DLD1 (cell line): ENCODE results near the gene MAP3K3.

Source experiments
- in situ Hi-C: cut with HindIII; loops from 2 replicates; pipeline ENCODE4 v1.10.0; 2017; ENCODE audit warnings: low sequenced_read_pairs

MAP3K3 gene

DNA sequence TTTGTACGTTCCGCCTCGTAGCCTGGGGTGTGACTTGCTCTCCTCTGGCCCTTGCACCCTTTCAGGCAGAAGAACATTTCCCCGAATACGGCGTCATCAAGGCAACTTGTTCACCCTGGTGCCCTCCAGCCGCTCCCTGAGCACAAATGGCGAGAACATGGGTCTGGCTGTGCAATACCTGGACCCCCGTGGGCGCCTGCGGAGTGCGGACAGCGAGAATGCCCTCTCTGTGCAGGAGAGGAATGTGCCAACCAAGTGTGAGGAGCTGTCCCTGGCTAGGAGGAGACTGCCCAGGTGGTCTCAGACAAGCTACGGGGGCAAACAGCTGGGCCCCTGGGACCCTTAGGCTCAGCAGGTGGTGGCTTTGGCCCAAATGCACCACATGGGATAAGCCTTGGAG, 67.3 kb downstream of the MAP3K3 start:
- in situ Hi-C loops: no loop called here

DNA sequence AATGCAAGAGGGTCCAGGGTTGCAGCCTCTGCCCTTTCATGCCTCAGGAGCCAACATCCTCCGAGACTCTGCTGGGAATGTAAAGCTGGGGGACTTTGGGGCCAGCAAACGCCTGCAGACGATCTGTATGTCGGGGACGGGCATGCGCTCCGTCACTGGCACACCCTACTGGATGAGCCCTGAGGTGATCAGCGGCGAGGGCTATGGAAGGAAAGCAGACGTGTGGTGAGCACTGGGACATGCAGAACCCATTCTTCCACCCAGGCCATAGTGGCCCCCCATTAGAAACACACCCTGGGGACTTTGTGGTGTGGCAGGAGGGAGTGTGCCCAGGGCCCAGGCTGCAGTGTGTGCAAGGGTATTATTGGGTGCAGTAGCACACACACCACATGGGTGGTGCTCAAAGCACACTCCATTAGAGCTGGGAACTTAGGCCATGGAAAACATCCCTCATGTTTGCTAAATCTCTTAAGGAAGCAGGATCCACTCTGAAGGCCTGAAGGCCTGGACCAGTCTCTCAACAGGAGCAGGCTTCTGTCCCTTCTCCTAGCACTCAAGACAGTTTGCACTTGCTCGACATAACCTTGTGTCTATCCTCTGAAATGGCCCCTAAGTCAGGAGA, 70.1 kb downstream of the MAP3K3 start:
- in situ Hi-C loops: no loop called here

DNA sequence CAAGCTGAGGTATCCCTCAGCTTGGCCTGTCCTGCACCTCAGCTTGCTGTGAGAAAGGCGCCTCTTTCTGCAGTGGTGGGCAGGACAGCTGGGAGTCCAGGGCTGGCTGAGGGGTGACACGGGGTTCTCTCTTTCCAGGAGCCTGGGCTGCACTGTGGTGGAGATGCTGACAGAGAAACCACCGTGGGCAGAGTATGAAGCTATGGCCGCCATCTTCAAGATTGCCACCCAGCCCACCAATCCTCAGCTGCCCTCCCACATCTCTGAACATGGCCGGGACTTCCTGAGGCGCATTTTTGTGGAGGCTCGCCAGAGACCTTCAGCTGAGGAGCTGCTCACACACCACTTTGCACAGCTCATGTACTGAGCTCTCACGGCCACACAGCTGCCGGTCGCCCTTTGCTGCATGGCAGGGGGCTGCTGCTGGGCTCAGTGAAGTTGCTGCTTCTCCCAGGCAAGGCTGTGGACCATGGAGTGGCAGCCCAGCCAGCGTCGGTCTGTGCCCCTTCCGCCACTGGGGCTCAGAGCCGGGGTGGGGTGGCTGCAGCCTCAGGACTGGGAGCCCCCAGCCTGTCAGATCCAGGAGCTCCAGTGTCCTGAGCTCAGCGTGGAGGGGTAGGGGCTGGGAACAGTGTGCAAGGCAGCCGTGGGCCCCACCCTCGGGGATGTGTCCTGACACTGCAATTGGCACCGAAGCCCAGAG, 71.3 kb downstream of the MAP3K3 start:
- in situ Hi-C loops: no loop called here

DNA sequence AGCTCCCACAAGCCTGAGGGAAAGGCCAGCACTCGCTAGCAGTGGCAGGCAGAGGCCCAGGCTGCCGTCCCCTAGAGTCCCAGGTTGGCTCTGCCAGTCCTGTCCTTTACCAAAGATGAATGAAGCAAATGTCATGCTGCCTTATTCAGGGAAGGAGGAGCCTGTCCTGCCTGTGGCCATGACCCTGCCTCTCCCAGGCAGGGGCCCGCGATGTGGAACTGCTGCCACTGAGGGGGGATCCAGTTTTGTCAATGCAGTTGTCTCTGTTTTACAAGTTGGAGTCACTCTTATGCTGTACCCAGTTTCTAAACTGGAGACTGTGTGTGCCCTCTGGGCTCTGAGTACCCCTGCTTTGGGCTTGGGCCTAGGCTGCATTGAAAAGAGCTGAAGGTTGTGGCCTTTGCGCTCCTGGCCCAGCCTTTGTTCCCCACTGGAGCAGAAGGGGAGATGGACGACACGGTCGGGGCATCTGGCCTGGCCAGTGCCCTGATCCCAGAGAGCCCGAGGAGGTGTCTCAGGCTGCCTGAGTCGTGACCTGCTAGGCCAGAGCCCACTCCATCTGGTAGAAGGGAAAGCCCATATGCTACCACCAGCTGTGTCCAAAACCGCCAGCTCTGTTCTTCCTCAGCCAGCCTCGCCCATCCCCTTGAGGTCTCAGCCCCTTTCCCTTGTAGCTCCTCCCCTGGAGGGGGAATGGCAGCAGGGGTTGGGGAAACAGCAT, 72.2 kb downstream of the MAP3K3 start:
- in situ Hi-C loops: no loop called here

DNA sequence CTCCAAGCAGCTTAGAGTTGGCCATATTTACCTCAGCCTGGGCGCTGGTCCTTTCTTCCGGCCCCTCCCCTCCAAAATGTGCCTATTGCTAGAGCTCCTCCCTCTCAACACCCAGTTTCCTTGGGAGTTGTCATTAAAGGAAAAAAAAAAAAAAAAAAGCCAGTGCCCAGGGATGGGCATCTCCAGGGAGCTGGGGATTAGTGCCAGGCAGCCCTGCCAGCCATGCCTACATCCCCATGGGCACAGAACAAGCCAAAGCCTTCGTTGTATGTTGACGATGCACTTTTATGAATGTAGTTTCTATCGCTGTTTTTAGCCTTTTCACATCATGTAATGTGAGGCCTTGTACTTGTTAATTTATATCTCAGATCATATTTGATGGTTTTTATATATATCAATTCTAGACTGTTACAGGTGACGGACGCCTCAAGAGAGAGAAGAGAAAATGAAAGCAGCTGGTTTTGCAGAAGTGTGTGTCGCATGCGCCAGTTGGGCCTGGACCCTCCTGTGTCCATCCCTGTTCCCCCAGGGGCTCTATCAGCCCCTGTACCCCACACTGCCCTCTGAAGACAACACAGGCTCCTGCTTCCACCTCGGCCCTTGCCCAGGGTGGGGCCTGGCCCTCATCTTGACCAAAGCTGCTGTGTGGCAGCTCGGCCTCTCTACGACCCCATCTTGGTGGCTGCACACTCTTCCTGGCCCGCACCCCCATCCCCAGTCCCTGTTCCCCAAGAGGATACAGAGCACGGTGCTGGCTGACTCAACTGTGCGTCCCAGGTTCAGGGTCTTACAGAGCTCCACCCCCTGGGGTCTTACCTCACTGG, 72.9 kb downstream of the MAP3K3 start:
- in situ Hi-C loops: no loop called here

DNA sequence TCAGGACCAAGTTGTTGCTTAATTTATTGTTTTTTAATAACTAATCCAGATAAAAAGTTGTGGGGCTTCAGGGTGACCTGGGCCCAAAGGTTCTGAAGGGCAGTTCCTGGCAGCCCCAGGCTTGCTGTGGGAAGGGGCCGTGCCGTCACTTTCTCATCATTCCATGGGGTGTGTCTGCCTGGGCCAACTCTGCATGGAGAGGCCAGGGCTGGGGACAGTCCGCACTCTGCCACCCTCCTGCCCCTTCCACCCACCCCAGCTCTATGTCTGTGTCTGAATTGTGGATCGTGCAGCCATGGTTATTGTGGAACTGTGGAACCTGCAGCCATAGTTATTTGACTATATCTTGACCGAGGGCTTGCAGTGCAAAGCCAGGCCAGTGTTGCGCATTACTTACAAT, 73.7 kb downstream of the MAP3K3 start:
- in situ Hi-C loops: no loop called here

DNA sequence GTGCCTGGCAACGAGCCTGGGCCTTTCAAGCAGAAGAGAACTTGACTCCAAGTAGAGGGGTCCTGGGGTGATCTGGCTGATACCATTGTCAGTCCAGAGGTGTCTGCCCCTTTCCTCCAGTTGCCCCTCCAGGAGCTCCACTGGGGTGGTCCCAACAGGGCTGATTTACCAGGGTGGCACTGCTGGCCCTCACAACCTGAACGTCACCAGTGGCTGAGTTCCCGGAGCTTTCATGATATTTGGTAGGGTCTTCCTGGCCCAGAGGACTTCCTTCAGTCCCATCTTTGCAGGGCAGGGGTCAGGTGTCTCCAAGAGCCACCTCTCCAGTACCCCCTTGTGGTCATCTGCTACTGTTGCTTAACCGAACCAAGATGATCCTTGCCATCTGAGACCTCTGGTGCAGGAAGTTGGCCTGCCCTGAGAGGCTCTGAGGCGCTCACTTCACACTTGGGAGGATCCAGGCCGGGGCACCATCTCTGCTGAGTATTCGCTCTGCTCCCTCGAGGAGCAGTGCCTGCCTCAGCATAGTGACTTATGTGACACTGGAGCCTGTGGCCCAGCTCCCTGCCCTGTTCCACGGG, 74.3 kb downstream of the MAP3K3 start:
- in situ Hi-C loops: no loop called here

DNA sequence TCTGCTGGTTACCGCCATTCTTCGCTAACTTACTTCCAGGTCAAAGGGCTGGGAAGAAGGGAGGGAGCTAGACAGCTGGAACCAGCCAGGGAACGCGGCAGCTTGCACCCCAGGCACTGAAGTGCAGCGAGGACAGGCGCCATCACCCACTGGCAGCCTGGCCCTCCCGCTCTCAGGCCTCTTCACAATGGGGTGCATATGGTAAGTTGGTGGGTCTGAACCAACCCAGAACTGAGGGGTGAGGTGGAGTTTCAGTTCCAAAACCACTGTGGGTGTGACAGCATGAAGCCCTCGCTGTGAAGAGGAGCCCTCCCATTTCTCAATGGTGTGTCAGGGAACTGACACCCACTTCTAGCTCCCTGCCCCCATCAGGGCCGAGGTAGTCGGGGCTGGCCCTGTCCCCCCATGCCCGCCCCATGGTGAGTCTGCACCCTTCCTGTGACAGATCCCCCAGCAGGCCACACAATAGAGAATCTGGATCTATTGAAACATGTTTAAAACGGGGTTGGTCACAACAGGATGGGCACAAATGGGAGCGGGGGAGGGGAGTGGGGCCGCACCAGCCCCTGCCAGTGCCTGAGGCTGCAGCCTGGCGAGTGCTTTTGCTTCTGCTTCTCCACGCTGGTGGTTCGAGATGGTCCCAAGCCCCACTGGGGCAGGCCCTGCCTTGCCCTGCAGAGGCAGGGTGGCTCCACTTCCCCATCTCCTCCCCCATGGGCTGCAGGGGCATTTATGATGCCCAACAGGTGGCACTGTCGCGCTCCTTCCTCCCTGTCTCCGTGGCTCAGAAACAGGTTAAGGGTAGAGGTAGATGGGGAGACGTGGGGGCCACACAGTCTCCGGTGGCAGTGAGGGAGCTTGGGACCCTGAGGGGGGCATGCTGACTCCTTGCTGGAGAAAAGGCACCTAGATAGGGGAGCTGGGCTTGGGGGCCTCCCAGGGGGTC, 75.4 kb downstream of the MAP3K3 start:
- in situ Hi-C loops: no loop called here

DNA sequence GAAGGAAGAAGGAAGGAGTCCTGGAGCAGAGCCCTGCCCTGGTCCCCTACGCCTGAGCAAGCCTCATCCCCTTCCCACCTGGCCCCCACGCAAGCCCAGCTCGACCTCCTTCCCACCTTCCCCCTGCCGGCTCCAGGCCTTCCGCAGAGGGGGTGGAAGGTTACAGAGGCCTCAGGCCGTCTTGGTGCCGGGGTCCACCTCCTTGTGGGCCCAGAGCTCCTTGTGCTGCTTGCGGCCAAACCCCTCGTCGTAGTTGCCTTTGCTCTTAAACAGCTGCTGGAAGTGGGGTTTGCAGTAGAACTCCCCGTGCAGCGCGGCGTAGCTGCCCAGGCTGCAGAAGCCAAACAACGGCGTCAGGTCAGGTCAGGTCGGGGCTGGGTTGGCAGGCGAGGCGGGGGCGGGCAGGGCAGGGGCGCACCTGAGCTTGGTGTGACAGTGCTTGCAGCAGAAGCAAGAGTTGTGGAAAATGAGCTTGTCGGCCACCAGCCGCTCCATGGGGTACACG, 76.2 kb downstream of the MAP3K3 start:
- in situ Hi-C loops: no loop called here

DNA sequence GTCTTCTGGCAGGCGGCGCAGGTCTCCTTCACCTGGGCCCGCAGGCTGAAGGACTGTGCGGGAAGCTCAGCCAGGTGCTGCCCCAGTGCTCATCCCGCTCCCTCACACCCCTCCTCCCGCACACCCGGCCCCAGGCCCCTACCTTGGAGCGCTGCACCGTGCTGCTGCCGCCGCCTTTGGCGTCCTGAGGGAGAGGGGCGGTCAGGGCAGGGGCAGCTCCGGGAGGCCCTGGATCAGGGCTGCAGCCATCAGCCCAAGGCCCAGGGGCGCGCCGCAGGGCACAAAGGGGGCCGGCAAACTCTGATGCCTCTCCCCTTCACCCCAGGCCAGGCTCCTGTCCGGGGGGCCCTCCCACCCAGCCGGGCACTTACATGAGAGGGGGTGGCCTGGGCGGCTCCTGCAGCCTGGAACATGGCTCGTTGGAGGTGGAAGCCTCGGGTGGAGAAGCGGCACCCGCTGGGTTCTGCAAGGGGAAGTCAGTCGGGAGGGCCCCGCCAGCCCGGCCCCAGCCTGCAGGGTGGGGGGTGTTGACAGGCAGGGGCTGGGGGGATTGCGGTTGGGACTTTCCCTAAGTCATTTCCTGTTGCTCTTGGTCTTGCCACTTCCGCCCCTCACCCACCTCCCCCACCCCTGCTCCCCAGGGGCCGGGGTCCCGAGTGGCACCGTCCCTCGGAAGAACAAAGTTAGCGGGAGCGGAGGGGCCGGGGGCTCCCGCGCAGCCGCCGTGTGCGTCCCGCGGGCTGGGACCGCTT, 76.8 kb downstream of the MAP3K3 start:
- in situ Hi-C loops: no loop called here

DNA sequence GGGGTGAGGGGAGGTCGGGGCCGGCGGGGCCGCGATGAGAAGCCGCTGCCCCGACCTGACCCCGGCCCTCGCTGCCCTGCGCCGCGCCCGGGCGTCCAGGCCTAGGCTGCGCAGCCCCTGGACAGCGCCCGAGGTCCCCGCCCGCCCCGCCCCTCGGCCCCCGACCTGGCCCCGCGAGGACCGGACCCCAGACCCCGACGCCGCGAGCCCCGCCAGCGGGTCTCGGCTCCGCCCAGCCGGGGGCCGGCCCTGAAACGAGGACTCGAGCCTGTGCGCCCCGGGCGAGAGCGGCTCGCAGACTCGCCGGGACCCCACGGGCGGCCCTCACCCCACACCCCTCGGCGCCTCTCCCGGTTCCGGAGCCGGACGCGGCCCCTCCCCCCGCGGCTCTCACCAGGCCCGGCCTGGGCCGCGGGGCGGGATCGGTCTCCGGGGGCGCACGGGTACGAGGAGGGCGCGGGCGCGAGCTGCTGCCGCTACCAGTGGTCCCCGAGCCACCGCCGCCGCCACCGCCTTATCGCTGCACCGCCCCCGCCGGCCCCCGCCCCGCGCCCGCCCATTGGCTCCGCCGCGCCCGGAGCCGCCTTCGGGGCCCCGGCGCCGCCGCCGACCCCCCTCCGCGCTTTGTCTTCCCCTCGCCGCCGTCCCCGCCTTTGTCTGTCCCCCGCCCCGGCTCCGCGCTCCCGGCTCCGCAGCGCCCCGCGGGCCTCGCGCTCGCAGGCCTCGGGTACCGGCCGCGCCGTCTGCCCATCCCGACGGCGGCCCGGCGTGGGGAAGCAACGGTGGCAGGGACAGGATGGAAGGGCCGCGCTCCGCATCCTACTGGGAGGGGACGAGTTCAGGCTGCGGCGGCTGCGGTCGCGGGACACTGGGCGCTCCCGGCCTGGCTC, 77.7 kb downstream of the MAP3K3 start, which contains the start of gene LIMD2:
Gene LIMD2 (minus strand): TSS at position 488 of the 890 bp plus-strand sequence. CDS start 827 bp downstream, outside the sequence.
- in situ Hi-C loops: no loop called here

DNA sequence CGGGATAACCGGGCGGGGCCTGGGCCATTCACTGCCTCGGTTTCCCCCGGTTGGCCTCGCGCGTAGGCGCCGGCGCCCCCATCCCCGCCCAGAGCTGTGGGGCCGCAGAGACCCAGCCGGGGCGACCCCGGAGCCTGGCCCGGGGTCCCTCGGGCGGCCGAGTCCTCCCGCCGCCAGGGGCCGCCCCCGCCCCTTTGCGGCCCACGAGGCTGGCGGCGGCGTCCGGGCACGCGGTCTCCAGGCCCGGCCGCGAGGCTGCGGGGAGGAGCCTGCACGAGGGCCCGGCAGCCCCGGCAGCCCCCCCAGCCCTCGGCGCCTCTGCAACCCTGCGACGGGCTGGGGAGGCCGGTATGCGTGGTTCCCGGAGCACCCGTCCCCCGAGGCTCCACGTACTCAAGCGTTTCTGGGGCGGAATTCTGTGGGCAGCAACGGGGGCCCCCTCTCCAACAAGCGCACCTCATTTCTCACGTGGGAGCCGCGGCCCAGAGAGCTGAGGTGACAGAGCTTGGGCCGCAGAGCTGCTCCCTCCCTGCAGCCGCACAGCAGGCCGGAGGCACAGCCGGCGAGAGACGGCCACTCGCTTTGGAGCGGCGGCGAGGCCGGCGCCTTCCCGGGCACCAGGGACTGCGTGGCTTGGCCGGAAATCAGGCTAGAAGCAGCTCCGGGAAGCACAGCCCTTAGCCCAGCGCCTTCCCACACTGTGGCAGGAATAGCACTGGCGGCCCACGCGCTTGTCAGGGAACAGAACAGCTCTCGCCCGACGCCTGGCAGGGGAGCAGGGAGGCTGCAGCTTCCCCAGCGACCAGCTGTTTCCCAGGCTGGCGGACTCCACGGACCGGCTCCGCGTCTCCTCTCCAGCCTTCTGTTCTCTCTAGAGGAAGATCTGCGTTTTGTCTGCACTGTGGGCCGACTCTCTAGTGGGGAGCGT, 78.6 kb downstream of the MAP3K3 start:
- in situ Hi-C loops: no loop called here

DNA sequence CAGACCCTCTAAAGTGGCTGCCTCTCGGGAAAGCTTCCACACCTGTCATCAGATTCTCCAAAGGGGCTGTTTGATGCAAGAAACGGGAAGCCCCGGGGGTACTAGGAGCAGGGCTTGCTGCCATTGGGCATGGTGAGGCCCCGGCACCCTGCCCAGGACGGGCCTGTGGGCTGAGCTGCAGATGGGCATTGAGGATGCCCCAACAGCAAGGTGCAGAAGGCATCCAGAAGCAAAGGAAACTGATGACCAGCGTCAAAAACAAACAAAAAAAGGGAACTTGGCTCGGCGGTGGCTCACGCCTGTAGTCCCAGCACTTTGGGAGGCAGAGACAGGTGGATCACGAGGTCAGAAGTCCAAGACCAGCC, 79.2 kb downstream of the MAP3K3 start:
- in situ Hi-C loops: no loop called here

DNA sequence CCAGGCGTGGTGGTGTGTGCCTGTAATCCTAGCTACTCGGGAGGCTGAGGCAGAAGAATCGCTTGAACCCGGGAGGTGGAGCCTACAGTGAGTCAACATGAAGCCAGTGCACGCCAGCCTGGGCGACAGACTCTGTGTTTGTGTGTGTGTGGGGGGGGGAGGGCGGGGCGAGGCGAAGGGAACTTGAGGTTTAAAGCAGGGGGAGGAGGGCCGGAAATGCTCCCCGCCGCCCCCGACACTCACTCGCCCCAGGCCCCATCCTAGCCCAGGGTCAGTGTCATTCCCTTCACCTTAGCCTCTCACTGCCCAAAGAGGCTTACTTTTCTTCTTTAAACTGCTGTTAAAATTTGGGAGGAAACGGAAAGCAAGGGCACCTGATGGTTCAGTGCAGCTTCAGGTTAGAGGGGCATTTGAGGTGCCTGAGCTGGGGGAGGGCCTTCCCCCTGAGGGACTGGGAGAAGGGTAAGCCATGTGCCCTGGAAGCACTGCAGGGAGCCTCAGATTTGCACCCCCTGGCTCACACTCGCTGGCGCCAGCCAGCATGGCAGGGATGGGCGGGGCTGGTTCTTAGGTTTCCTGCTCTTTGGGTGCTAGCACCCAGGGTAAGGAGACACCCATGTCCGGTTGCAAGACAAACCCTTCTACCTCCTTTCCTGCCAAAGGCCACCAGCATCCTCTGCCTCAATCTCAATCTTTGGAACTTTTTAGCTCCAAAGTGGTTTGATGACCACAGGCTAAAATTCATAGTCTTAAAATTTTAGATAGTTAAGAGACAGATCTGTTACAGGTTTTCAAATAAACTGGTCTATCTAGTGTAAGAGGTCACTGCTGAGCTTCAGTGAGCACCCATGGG, 79.9 kb downstream of the MAP3K3 start:
- in situ Hi-C loops: no loop called here

DNA sequence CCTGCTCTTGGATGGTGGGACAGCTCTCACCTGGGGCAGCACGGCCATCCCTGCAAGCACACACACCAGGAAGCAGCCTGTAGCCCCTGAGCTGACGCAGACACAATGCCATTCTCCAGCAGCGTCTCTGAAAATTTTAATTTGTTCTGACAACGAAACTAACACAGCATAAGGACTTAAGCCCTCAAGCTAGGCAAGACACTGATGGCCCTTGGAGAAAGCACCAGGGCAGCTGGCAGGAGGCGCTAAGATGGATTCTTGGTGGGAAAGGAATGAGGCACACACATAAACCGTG, 80.5 kb downstream of the MAP3K3 start:
- in situ Hi-C loops: no loop called here

DNA sequence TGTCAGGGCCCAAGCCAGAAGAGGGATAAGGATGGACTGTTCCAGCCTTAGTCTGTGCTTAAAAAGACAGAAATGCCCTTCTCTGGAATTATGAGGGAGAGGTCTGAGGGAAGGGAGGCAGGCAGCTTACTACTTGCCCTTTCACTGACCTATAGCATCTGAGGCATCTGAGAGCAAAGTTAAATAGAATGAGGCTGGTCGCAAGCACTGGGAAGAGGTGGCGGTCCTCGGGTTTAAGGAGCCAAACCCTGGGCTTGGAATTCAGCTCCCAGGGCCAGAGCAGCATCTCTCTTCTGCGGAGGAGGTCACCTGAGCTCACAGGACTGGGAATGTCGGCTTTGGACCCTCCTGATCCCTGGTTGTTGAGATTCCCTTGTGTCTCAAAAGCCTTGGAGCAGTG, 80.8 kb downstream of the MAP3K3 start:
- in situ Hi-C loops: no loop called here
